K562 (cell line): ENCODE data around the gene C11orf91. TPM values are rescaled to one million over a fixed set of nuclear protein-coding genes. Genes with fewer than 3 reads are reported as not detected.

Source experiments
- ATAC-seq: fragments of 200-7000 bp; cut with Tn5 transposase; 3 replicates; pipeline ENCODE4 v1.9.1; 2020; ENCODE audit warnings: moderate library complexity
- BruUV-seq: library from RNA; stranded (reverse); fragments of 400-500 nt; replicated peaks from 2 replicates; lab custom pipeline; 2021; lab: Mats Ljungman, UMichigan
- CTCF ChIA-PET: fragments of 300-600 bp; formaldehyde crosslinking; extraction: SDS; loops from one replicate; lab custom pipeline; 2021; ENCODE audit warnings: low intra/inter-chr PET ratio; lab: Yijun Ruan, JAX
- POLR2A ChIA-PET: fragments of 300-600, 350-650 bp; sonication (Branson Sonifier 250); formaldehyde crosslinking; extraction: SDS; loops from one replicate; lab custom pipeline; 2021; ENCODE audit warnings: antibody characterized with exemption, inconsistent platforms; lab: Yijun Ruan, JAX
- DNase-seq, 4 experiments: peaks; one replicate each; pipeline versions ENCODE4 v3.0.0 to v3.0.0-alpha.2; 2011 to 2018; ENCODE audit warnings: low spot score in 3 of 4, mixed read lengths in 3 of 4; ENCODE audit errors: extremely low read depth in 1 of 4
- FAIRE-seq: peaks from 2 replicates; lab custom pipeline; 2011; peaks lifted over from hg19 to GRCh38; lab: Jason Lieb, UNC
- H2AFZ ChIP-seq: 2 replicates; pipeline ENCODE4 v1.6.0; 2011; ENCODE audit warnings: low read depth, low read length, control low read depth, inconsistent platforms
- H3K27ac ChIP-seq: fragments of 200-600 bp; 3 replicates; pipeline ENCODE4 v1.8.0; 2011; ENCODE audit warnings: low read depth, mild to moderate bottlenecking, control low read depth, inconsistent platforms, low read length, moderate library complexity, mixed read lengths; ENCODE audit errors: extremely low read depth
- H3K27me3 ChIP-seq, 2 experiments: fragments of 300-600 bp in 1 of 2; 2 replicates in 1 of 2; 3 replicates in 1 of 2; pipeline versions ENCODE4 v1.6.0 to v1.8.0; 2011; ENCODE audit warnings: inconsistent platforms in 2 of 2, low read length in 2 of 2, mild to moderate bottlenecking in 1 of 2, mixed read lengths in 1 of 2, moderate library complexity in 1 of 2; ENCODE audit not compliant: control insufficient read depth in 2 of 2, insufficient read depth in 2 of 2
- H3K36me3 ChIP-seq: fragments of 300-600 bp; 3 replicates; pipeline ENCODE4 v1.8.0; 2011; ENCODE audit warnings: mild to moderate bottlenecking, low read length, inconsistent platforms; ENCODE audit not compliant: control insufficient read depth, insufficient read depth
- H3K4me1 ChIP-seq, 2 experiments: fragments of 200-600 bp in 1 of 2; replicated peaks in 1 of 2; 2 replicates in 1 of 2; 3 replicates in 1 of 2; pipeline versions ENCODE4 v1.5.1 to v1.8.0; 2011; ENCODE audit warnings: inconsistent platforms in 2 of 2, low read length in 2 of 2, mild to moderate bottlenecking in 1 of 2, mixed read lengths in 1 of 2, moderate library complexity in 1 of 2; ENCODE audit not compliant: control insufficient read depth in 2 of 2, insufficient read depth in 2 of 2
- H3K4me2 ChIP-seq: 2 replicates; pipeline ENCODE4 v1.6.1; 2011; ENCODE audit warnings: low read length, control low read depth, inconsistent platforms, mixed read lengths; ENCODE audit not compliant: insufficient read depth
- H3K4me3 ChIP-seq: fragments of 200-600 bp; sonication (generic), shearing (Covaris generic); 2 replicates; pipeline ENCODE4 v1.5.1; 2016; ENCODE audit warnings: control low read depth, inconsistent platforms
- H3K79me2 ChIP-seq: fragments of 200-600 bp; 3 replicates; pipeline ENCODE4 v1.8.0; 2011; ENCODE audit warnings: low read length, inconsistent platforms; ENCODE audit not compliant: control insufficient read depth, insufficient read depth
- H3K9ac ChIP-seq, 2 experiments: 2 replicates each; pipeline versions ENCODE4 v1.6.0 to v1.6.1; 2011; ENCODE audit warnings: low read depth in 2 of 2, low read length in 2 of 2, control low read depth in 1 of 2, inconsistent platforms in 1 of 2, mild to moderate bottlenecking in 1 of 2, mixed read lengths in 1 of 2; ENCODE audit not compliant: insufficient read depth in 1 of 2
- H3K9me1 ChIP-seq: one replicate; pipeline ENCODE4 v1.6.0; 2011; ENCODE audit warnings: inconsistent platforms, mild to moderate bottlenecking, low read length, moderate library complexity; ENCODE audit not compliant: control insufficient read depth, insufficient read depth
- H3K9me3 ChIP-seq: replicated peaks from 2 replicates; pipeline ENCODE4 v1.5.1; 2011; ENCODE audit warnings: low read depth, low read length, inconsistent platforms; ENCODE audit not compliant: control insufficient read depth, insufficient read depth
- H4K20me1 ChIP-seq: replicated peaks from 2 replicates; pipeline ENCODE4 v1.6.1; 2011; ENCODE audit warnings: low read length, inconsistent platforms, mixed read lengths; ENCODE audit not compliant: control insufficient read depth, insufficient read depth
- CHCHD3 ChIP-seq: fragments of 250-450 bp; sonication (Bioruptor Pico); IDR thresholded peaks from 2 replicates; pipeline ENCODE4 v2.1.2; 2022; ENCODE audit warnings: mild to moderate bottlenecking
- ETV1 ChIP-seq: fragments of 450-650 bp; conservative IDR thresholded peaks from 2 replicates; pipeline ENCODE4 v1.6.1; 2016; ENCODE audit warnings: missing genetic modification characterization, control low read depth, low read depth, missing compliant biosample characterization
- HMG20B ChIP-seq: fragments of 250-450 bp; sonication (Bioruptor Pico); IDR thresholded peaks from 2 replicates; pipeline ENCODE4 v1.5.0; 2021; ENCODE audit warnings: mild to moderate bottlenecking
- LEF1 ChIP-seq: fragments of 450-650 bp; IDR thresholded peaks from 2 replicates; pipeline ENCODE4 v1.6.1; 2016; ENCODE audit warnings: mild to moderate bottlenecking
- MTA1 ChIP-seq: fragments of 450-650 bp; IDR thresholded peaks from 2 replicates; pipeline ENCODE4 v1.6.1; 2017; ENCODE audit warnings: borderline replicate concordance
- NR2F6 ChIP-seq: fragments of 450-650 bp; formaldehyde crosslinking; IDR thresholded peaks from 2 replicates; pipeline ENCODE4 v1.4.0; 2020; ENCODE audit warnings: mild to moderate bottlenecking
- PHB ChIP-seq: fragments of 250-450 bp; sonication (Bioruptor Pico); IDR thresholded peaks from 2 replicates; pipeline ENCODE4 v1.5.0; 2021
- PHF21A ChIP-seq: fragments of 450-650 bp; IDR thresholded peaks from 2 replicates; pipeline ENCODE4 v1.6.1; 2017; ENCODE audit warnings: low read depth, borderline replicate concordance
- SIX5 ChIP-seq, 2 experiments: IDR thresholded peaks; 2 replicates each; pipeline ENCODE4 v1.6.1; 2011; ENCODE audit warnings: low read length in 2 of 2, borderline replicate concordance in 1 of 2, low read depth in 1 of 2, mild to moderate bottlenecking in 1 of 2, moderate library complexity in 1 of 2; ENCODE audit not compliant: insufficient read depth in 1 of 2
- ZBED1 ChIP-seq: IDR thresholded peaks from 2 replicates; pipeline ENCODE4 v1.6.1; 2014
- ZKSCAN3 ChIP-seq: fragments of 250-450 bp; sonication (Bioruptor Pico); IDR thresholded peaks from 2 replicates; pipeline ENCODE4 v1.4.0; 2020
- ZNF239 ChIP-seq: fragments of 250-450 bp; sonication (Bioruptor Pico); IDR thresholded peaks from 2 replicates; pipeline ENCODE4 v1.4.0; 2020; ENCODE audit warnings: mild to moderate bottlenecking
- ZNF589 ChIP-seq: fragments of 200-800 bp; sonication (Bioruptor generic); IDR thresholded peaks from 2 replicates; pipeline ENCODE4 v1.6.1; 2016; ENCODE audit warnings: low read depth, missing genetic modification characterization, missing compliant biosample characterization
- ZNF778 ChIP-seq: fragments of 450-650 bp; formaldehyde crosslinking; IDR thresholded peaks from 2 replicates; pipeline ENCODE4 v1.4.0; 2020; ENCODE audit warnings: mild to moderate bottlenecking, moderate library complexity
- WGBS: fragments of 100-300 bp; shearing (Covaris generic); methylation state at CpG from one replicate; pipeline ENCODE4 v1.1.6; 2016; ENCODE audit warnings: low coverage, mixed read lengths; ENCODE audit not compliant: insufficient coverage; ENCODE audit errors: missing lambda C conversion rate; 5-methylcytosine and 5-hydroxymethylcytosine counted together
- in situ Hi-C: fragments of 300-500 bp; cut with MboI; formaldehyde crosslinking; loops from 4 replicates; pipeline ENCODE4 v1.15.0; 2018; ENCODE audit warnings: inconsistent platforms, mixed read lengths
- intact Hi-C: fragments of 100-400 bp; cut with micrococcal nuclease; formaldehyde crosslinking; loops from 2 replicates; pipeline ENCODE4 v1.14.2; 2022
- polyA plus RNA-seq, 8 experiments: library from polyadenylated mRNA; depleted of rRNA in 4 of 8; stranded (reverse) in 5 of 8; unstranded in 3 of 8; fragments of >200 nt; fragmentation: Nextera tagmentation in 2 of 8; fragmentation: Illumina TruSeq in 1 of 8; extraction: Ambion mirVana in 2 of 8; extraction: Trizol in 1 of 8; gene quantifications; 2 replicates each; pipeline versions ENCODE4 v1.2.1 to v1.2.3, GENCODE V29; 2011 to 2014; ENCODE audit warnings: inconsistent platforms in 1 of 8, missing spikeins in 1 of 8
- total RNA-seq, 7 experiments: library from RNA; depleted of rRNA in 6 of 7; stranded (reverse); fragments of >200 nt in 6 of 7; fragmentation: Illumina TruSeq in 2 of 7; extraction: Trizol in 2 of 7; gene quantifications; 2 replicates each; pipeline versions ENCODE4 v1.2.1 to v1.2.3, GENCODE V29; 2011 to 2021; ENCODE audit warnings: low replicate concordance in 1 of 7
- TF ChIP-seq, protein P1 (sequence below): sonication (generic); formaldehyde crosslinking; IDR thresholded peaks from 2 replicates; pipeline ENCODE4 v1.9.0; 2022; ENCODE audit warnings: mild to moderate bottlenecking, missing genetic modification reagents
- TF ChIP-seq, protein P2 (sequence below): fragments of 450-650 bp; formaldehyde crosslinking; IDR thresholded peaks from 2 replicates; pipeline ENCODE4 v1.4.0; 2020; ENCODE audit warnings: mild to moderate bottlenecking, moderate library complexity
- TF ChIP-seq, protein P3 (sequence below): fragments of 450-650 bp; IDR thresholded peaks from 2 replicates; pipeline ENCODE4 v1.7.1; 2018; ENCODE audit warnings: mild to moderate bottlenecking, low read depth; ENCODE audit not compliant: partially characterized antibody
- TF ChIP-seq, protein P4 (sequence below): fragments of 250-450 bp; sonication (Bioruptor Pico); IDR thresholded peaks from 2 replicates; pipeline ENCODE4 v1.4.0; 2020; ENCODE audit warnings: borderline replicate concordance

Gene C11orf91
- total and polyA plus RNA-seq, 9 of the 15 experiments (the other 6 are each of a cell fraction or from before 2014, with no cell fraction given): not detected

DNA sequence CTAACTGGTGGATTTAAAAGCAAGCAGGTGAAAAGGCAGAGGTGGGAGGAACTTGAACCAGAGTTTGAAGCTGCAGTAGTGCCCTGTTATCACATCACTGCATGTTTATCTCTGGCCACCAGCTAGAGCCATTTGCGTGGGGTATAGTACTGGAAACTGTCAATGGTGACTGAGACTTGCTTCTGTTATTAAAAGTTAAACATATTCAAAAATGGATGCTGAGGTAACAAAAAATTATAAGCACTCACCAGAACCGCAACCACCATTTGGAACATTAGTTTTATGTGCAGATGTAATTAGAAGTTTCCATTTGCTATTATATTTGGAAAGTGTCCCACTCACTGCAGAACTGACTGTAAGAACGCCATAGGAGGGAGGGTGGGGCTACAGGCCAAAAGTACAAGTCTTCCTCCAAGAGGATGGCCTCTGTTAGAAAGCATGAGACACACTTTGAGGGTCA, 36.8 kb upstream of the C11orf91 start:
- H3K4me3 ChIP-seq: peak overlapping the region; percentile 79
- H3K9me3 ChIP-seq: no peaks in the 10 kb centered on the region; the same call in 1 of the 2 replicates
- intact Hi-C loops: loop anchor here (2.0 kb wide), 2 partner anchors 15 to 577 kb away; partner anchors contain the start of gene CSTF3
- peaks cover 41% of the 10 kb centered on the region for H3K79me2 ChIP-seq
- H3K9me1 ChIP-seq: no peaks in the 10 kb centered on the region
- no TSS peak for BruUV-seq
- in situ Hi-C loops: no loop called here
- peak overlapping the region; percentile 95 for H3K4me2 ChIP-seq
- ATAC-seq: peak; percentile 72
- FAIRE-seq: peak; percentile 94
- DNase-seq: peak; percentile 69 to 91 (median 78)
- ChIA-PET POLR2A (interaction anchor here (0.6 to 3.1 kb wide), 9 partner anchors 9 to 204 kb away, joined by 3 to 18 read pairs (median 4); partner anchors contain the start of gene C11orf91), CTCF (no interaction called here)
- peaks cover 16 to 44% of the 10 kb centered on the region in 2 experiments; a peak in 4 of 5 replicates for H3K4me1 ChIP-seq
- H3K27me3 ChIP-seq: no peaks in the 10 kb centered on the region
- H4K20me1 ChIP-seq: peaks cover 11% of the 10 kb centered on the region; the same call in 1 of the 2 replicates
- peak overlapping the region; percentile 89 for H2AFZ ChIP-seq
- peak overlapping the region; percentile 90 for H3K27ac ChIP-seq
- peaks cover 10% of the 10 kb centered on the region for H3K36me3 ChIP-seq
- WGBS: 0% methylated on average over 3 of the region's 3 CpGs
- peak overlapping the region; percentile 81 to 95; a peak in 3 of 4 replicates for H3K9ac ChIP-seq
- no peak for TF ChIP-seq ZKSCAN3 (CRISPR knock-in tag)
- TF ChIP-seq, protein P1, sequence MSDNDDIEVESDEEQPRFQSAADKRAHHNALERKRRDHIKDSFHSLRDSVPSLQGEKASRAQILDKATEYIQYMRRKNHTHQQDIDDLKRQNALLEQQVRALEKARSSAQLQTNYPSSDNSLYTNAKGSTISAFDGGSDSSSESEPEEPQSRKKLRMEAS (CRISPR knock-in tag): peak; percentile 25; the same call in 1 of the 2 replicates
- no peak for TF ChIP-seq PHB (CRISPR knock-in tag)
- TF ChIP-seq ZNF778 (CRISPR knock-in tag): no peak
- TF ChIP-seq HMG20B: no peak
- TF ChIP-seq MTA1: peak; percentile 74; the same call in 1 of the 2 replicates
- TF ChIP-seq, protein P2, sequence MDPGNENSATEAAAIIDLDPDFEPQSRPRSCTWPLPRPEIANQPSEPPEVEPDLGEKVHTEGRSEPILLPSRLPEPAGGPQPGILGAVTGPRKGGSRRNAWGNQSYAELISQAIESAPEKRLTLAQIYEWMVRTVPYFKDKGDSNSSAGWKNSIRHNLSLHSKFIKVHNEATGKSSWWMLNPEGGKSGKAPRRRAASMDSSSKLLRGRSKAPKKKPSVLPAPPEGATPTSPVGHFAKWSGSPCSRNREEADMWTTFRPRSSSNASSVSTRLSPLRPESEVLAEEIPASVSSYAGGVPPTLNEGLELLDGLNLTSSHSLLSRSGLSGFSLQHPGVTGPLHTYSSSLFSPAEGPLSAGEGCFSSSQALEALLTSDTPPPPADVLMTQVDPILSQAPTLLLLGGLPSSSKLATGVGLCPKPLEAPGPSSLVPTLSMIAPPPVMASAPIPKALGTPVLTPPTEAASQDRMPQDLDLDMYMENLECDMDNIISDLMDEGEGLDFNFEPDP (CRISPR knock-in tag): no peak
- no peak for TF ChIP-seq ZBED1
- no peak for TF ChIP-seq SIX5 (IDR thresholded peaks at IDR 0.05; ENCODE audit: borderline replicate concordance in 1 of 2, insufficient read depth in 1 of 2, low read depth in 1 of 2, low read length in 2 of 2)
- TF ChIP-seq ETV1 (tag): no peak
- TF ChIP-seq CHCHD3 (CRISPR knock-in tag): no peak
- 0 out of 2 replicates have a peak, but pooled peaks have one; percentile 0 for TF ChIP-seq ZNF589 (CRISPR knock-in tag)
- TF ChIP-seq, protein P3, sequence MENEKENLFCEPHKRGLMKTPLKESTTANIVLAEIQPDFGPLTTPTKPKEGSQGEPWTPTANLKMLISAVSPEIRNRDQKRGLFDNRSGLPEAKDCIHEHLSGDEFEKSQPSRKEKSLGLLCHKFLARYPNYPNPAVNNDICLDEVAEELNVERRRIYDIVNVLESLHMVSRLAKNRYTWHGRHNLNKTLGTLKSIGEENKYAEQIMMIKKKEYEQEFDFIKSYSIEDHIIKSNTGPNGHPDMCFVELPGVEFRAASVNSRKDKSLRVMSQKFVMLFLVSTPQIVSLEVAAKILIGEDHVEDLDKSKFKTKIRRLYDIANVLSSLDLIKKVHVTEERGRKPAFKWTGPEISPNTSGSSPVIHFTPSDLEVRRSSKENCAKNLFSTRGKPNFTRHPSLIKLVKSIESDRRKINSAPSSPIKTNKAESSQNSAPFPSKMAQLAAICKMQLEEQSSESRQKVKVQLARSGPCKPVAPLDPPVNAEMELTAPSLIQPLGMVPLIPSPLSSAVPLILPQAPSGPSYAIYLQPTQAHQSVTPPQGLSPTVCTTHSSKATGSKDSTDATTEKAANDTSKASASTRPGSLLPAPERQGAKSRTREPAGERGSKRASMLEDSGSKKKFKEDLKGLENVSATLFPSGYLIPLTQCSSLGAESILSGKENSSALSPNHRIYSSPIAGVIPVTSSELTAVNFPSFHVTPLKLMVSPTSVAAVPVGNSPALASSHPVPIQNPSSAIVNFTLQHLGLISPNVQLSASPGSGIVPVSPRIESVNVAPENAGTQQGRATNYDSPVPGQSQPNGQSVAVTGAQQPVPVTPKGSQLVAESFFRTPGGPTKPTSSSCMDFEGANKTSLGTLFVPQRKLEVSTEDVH: no peak
- TF ChIP-seq PHF21A: no peak; the same call in 1 of the 2 replicates
- TF ChIP-seq ZNF239: no peak
- TF ChIP-seq LEF1: peak; percentile 92
- TF ChIP-seq NR2F6 (CRISPR knock-in tag): no peak
- TF ChIP-seq, protein P4, sequence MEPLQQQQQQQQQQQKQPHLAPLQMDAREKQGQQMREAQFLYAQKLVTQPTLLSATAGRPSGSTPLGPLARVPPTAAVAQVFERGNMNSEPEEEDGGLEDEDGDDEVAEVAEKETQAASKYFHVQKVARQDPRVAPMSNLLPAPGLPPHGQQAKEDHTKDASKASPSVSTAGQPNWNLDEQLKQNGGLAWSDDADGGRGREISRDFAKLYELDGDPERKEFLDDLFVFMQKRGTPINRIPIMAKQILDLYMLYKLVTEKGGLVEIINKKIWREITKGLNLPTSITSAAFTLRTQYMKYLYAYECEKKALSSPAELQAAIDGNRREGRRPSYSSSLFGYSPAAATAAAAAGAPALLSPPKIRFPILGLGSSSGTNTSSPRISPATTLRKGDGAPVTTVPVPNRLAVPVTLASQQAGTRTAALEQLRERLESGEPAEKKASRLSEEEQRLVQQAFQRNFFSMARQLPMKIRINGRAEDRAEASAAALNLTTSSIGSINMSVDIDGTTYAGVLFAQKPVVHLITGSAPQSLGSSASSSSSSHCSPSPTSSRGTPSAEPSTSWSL (CRISPR knock-in tag): no peak
